Left ventricle myocardium inferior (tissue), 1 donor: ENCODE results near the gene NDUFS3. TPM values are rescaled to one million over a fixed set of nuclear protein-coding genes. Genes with fewer than 3 reads are reported as not detected.

Experiments used
- DNase-seq: peaks from one replicate; pipeline ENCODE4 v3.0.0-alpha.2; 2020
- H3K27ac ChIP-seq: fragments of 200-600 bp; replicated peaks from 2 replicates; pipeline ENCODE4 v1.8.0; 2021
- H3K27me3 ChIP-seq: fragments of 200-600 bp; 2 replicates; pipeline ENCODE4 v1.8.0; 2021; ENCODE audit warnings: low read depth
- H3K36me3 ChIP-seq: fragments of 200-600 bp; 2 replicates; pipeline ENCODE4 v1.8.0; 2021
- H3K4me1 ChIP-seq: fragments of 200-600 bp; 2 replicates; pipeline ENCODE4 v1.8.0; 2021
- H3K4me3 ChIP-seq: fragments of 200-600 bp; 2 replicates; pipeline ENCODE4 v1.8.0; 2021; ENCODE audit warnings: mild to moderate bottlenecking, moderate library complexity
- H3K9me3 ChIP-seq: fragments of 200-600 bp; replicated peaks from 2 replicates; pipeline ENCODE4 v1.8.0; 2021
- CTCF ChIP-seq: fragments of 200-600 bp; IDR thresholded peaks from 2 replicates; pipeline ENCODE4 v1.8.0; 2021; ENCODE audit warnings: antibody characterized with exemption, mild to moderate bottlenecking, borderline replicate concordance
- intact Hi-C: fragments of 100-400 bp; cut with micrococcal nuclease; formaldehyde crosslinking; loops from one replicate; pipeline ENCODE4 v1.11.0; 2022
- total RNA-seq: library from RNA; stranded (reverse); fragmentation: NEBNext Ultra II Directional; extraction: Animal tissue kit (Norgen Biotek cat#: 25700); gene quantifications from one replicate; pipeline ENCODE4 v1.2.1, GENCODE V29; 2021
- donor health status: DM: no; HTN: yes; CAD: no; lungs with severe emphysema.

The NDUFS3 gene
- total RNA-seq, 1 donor from 2014 or later: 296 TPM

- peaks cover 24% of the 10 kb centered on the region for H3K4me1 ChIP-seq
- no peak for TF ChIP-seq CTCF
- no peak for DNase-seq
- H3K4me3 ChIP-seq: peak overlapping the region; percentile 98
- no peaks in the 10 kb centered on the region for H3K9me3 ChIP-seq
- H3K27ac ChIP-seq: peak overlapping the region; percentile 82
- peaks cover 6% of the 10 kb centered on the region for H3K36me3 ChIP-seq
- H3K27me3 ChIP-seq: no peaks in the 10 kb centered on the region
- intact Hi-C loops: no loop called here
These were observed 13.9 kb upstream of the NDUFS3 start for GRCh38 chr11:47564933-47565339.

- Histone ChIP-seq H3K4me3 (peak within 1 kb of the TSS; percentile 98), H3K4me1 (peaks cover 24% of the 10 kb centered on the region), H3K27me3 (no peaks in the 10 kb centered on the region), H3K27ac (peak within 1 kb of the TSS; percentile 82), H3K9me3 (no peaks in the 10 kb centered on the region), H3K36me3 (peaks cover 12% of the 10 kb centered on the region)
- intact Hi-C loops: no loop called here
- no peak for TF ChIP-seq CTCF
- DNase-seq: peak; percentile 82
These were observed 13.3 kb upstream of the NDUFS3 start, which contains the start of gene PTPMT1 for GRCh38 chr11:47565340-47566148. TSS of gene PTPMT1 (plus strand) at chr11:47565599. CDS start at chr11:47565623, 24 bp downstream.

GRCh38 chr11:47566149-47566698, 12.7 kb upstream of the NDUFS3 start:
- Histone ChIP-seq H3K27me3 (no peaks in the 10 kb centered on the region), H3K27ac (peak overlapping the region; percentile 82), H3K4me3 (peak overlapping the region; percentile 98), H3K9me3 (no peaks in the 10 kb centered on the region), H3K36me3 (peaks cover 15% of the 10 kb centered on the region), H3K4me1 (peaks cover 28% of the 10 kb centered on the region)
- intact Hi-C loops: no loop called here
- no peak for TF ChIP-seq CTCF
- DNase-seq: no peak

- DNase-seq: no peak
- H3K27me3 ChIP-seq: no peaks in the 10 kb centered on the region
- no peak overlapping the region for H3K27ac ChIP-seq
- intact Hi-C loops: no loop called here
- no peak for TF ChIP-seq CTCF
- H3K9me3 ChIP-seq: no peaks in the 10 kb centered on the region
- H3K36me3 ChIP-seq: peaks cover 43% of the 10 kb centered on the region
- peaks cover 54% of the 10 kb centered on the region for H3K4me1 ChIP-seq
- H3K4me3 ChIP-seq: no peak overlapping the region
These were observed 9.2 kb upstream of the NDUFS3 start for GRCh38 chr11:47569646-47570045.

GRCh38 chr11:47570651-47571356, 8.1 kb upstream of the NDUFS3 start:
- DNase-seq: no peak
- Histone ChIP-seq H3K4me1 (peaks cover 44% of the 10 kb centered on the region), H3K9me3 (no peaks in the 10 kb centered on the region), H3K27ac (no peak overlapping the region), H3K4me3 (no peak overlapping the region), H3K27me3 (no peaks in the 10 kb centered on the region), H3K36me3 (peaks cover 54% of the 10 kb centered on the region)
- intact Hi-C loops: no loop called here
- TF ChIP-seq CTCF: no peak
